IPS-11a (cell line): ENCODE results near the gene BICC1.
"Not testable (repeated sequence)": the region's sequence is repeated elsewhere in the genome, so short reads cannot be mapped to it uniquely, and the experiment has no call there.

Experiments
- H3K4me3 ChIP-seq: one replicate; pipeline ENCODE4 v1.5.1; 2013; ENCODE audit warnings: low read depth, low read length, control low read depth

Gene BICC1

GRCh38 chr10:58844680-58845079 lies 332.0 kb downstream of the BICC1 start:
- no peak overlapping the region for H3K4me3 ChIP-seq

DNA sequence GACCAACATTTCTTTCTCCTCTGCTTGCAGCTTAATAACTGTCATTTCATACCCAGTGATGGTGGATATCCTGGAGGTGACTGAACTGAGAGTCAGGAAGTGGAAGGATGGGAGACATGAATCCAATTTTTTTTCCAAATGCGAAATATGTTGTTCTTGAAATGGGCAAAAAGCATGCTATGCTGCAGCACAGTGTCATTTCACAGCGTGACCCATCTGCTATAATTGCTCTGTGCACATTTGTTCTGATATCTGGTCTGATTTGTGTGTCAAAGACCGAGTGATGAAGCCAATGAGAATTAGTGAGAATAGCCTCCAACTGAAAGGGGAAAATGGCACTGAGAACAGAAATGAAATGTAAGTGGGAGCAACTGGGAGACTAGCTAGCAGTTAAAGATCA lies 334.2 kb downstream of the BICC1 start:
- H3K4me3 ChIP-seq, result no peak overlapping the region

DNA sequence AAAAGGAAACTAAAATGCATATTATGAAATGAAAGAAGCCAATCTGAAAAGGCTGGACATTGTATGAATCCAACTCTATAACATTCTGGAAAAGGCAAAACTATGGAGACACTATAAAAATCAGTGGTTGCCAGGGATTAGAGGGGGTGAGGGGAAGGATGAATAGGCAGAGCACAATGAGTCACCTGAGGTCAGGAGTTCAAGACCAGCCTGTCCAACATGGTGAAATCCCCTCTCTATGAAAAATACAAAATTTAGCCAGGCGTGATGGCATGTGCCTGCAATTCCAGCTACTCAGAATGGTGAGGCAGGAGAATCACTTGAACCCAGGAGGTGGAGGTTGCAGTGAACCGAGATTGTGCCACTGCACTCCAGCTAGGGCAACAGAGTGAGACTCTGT lies 338.9 kb downstream of the BICC1 start:
- no peak overlapping the region for H3K4me3 ChIP-seq

GRCh38 chr10:58853668-58854067 lies 341.0 kb downstream of the BICC1 start:
- no peak overlapping the region for H3K4me3 ChIP-seq

DNA sequence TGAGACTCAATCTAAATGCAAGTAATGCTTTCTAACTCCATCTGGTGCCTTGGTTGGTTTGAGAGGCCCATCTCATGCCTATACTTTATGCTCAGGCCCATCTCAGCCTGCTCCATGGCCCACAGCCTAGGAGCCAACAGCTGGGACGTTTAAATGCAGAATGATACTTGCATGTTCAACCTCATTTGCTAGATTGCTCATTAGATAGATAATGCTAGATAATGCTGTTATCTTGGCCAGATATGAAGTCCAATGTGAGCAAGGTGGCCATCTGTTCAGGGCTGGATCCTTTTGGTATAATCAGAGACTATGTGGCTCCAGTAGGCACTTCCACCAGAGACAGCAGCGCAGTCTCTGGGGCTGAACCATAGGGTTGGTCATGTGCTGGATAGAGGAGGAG lies 342.1 kb downstream of the BICC1 start:
- no peak overlapping the region for H3K4me3 ChIP-seq

GRCh38 chr10:58856508-58857240 lies 344.0 kb downstream of the BICC1 start:
- H3K4me3 ChIP-seq, result no peak overlapping the region

DNA sequence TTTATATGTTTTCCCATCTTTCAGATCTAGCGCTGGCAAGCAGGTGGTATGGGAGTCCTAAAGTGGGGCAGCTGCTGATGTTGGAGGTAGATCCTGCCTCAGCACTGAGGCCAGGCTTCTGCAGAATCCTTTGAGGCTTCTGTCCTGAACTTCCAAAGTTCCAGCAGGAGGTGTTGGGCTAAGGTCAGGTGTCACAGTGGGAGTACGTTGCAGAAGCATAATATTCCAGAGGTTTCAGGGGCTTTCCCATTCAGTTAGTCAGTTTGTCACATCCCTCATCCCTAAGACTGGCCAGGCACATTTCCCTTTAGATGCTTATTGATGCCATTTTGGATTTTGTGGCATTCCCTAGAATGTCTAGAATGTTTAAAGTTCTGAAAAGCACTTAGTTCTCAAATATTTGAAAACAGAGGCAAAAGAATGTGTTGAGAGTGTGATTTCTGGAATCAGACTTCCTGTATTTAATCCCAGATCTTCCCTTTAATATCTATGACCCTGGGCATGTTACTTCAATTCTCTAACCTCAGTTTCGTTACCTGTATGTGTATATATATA lies 344.7 kb downstream of the BICC1 start:
- H3K4me3 ChIP-seq, result no peak overlapping the region

GRCh38 chr10:58858123-58858522 lies 345.5 kb downstream of the BICC1 start:
- H3K4me3 ChIP-seq, result not testable (repeated sequence)

GRCh38 chr10:58859526-58859925 lies 346.9 kb downstream of the BICC1 start:
- no peak overlapping the region for H3K4me3 ChIP-seq

- H3K4me3 ChIP-seq, result no peak overlapping the region
Measured at GRCh38 chr10:58867683-58868082, 355.0 kb downstream of the BICC1 start.

DNA sequence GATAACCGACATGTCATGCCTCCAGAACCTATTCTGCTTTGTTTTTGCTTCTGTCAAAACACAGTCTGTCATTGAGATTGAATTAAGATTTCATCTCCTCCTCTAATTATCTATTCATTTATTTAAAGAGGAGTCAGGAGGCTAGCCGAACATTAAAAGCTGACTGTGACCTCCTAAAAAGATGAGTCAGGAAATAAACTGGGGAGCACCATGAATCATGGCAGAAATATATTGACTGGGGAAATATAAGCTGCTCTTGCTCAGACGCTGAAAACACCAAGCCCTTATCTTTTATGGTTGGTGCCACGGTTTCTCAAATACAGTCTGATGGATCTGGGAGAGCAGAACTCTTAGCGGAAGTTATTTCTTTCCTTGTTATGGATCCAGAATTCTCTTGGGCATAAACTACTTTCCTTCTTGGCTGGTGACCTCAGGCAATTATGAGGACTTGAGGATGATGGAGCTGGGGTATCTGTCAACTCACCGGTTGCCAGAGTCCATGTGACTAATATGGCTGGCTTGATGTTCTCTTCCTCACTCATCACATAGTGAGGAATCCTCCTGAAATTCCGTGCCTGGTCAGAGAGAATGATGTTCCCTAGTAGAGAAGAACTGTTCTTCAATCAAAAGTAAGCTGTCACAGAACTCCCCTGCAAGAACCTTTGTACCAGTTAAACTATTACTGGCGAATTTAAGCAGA lies 356.2 kb downstream of the BICC1 start:
- H3K4me3 ChIP-seq, result no peak overlapping the region

- no peak overlapping the region for H3K4me3 ChIP-seq
Measured at GRCh38 chr10:58870070-58870469, 357.4 kb downstream of the BICC1 start.

DNA sequence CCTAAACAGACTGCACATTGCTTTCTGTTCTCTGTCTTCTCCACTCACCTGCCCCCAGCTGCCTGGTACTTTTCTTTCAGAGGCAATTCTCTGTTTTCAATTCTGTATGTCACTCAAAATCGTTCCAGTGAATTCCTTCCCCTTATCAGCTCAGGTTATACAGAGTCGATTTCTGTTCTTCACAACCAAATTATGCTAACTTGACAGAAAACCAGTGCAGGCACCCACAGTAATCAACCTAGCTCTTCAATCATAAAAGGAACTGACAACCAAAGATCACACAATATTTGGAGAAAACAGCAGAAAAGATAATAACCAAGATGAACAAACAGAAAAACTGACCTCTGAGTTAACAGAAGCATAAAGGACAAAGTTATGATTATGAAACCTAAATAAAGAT lies 360.5 kb downstream of the BICC1 start:
- no peak overlapping the region for H3K4me3 ChIP-seq
